WTC11 (cell line): Measurements from ENCODE around the gene CHKB. TPM values are rescaled to one million over a fixed set of nuclear protein-coding genes. Genes with fewer than 3 reads are reported as not detected.

ENCODE experiments used
- ATAC-seq: fragments of 200-7000 bp; cut with Tn5 transposase; 2 replicates; pipeline ENCODE4 v1.10.0; 2021; ENCODE audit warnings: mild to moderate bottlenecking, moderate library complexity
- CTCF ChIA-PET: fragments of 300-600 bp; sonication (Branson Sonifier 250); formaldehyde crosslinking; loops from one replicate; lab custom pipeline; 2021; ENCODE audit warnings: antibody characterized with exemption; lab: Charles Lee
- POLR2A ChIA-PET: fragments of 350-600 bp; sonication (Branson Sonifier 250); formaldehyde crosslinking; loops from one replicate; lab custom pipeline; 2021; ENCODE audit warnings: antibody characterized with exemption; lab: Charles Lee
- DNase-seq: peaks from one replicate; pipeline ENCODE4 v3.0.0; 2021; ENCODE audit warnings: low spot score
- H3K27ac Mint-ChIP-seq: 2 replicates; pipeline ENCODE4 v1.8.0; 2021; ENCODE audit warnings: mixed read lengths
- H3K27me3 Mint-ChIP-seq: 2 replicates; pipeline ENCODE4 v1.8.0; 2021; ENCODE audit warnings: low read depth, mild to moderate bottlenecking, moderate library complexity, mixed read lengths
- H3K36me3 Mint-ChIP-seq: 2 replicates; pipeline ENCODE4 v1.8.0; 2021; ENCODE audit warnings: mixed read lengths
- H3K4me1 Mint-ChIP-seq: 2 replicates; pipeline ENCODE4 v1.8.0; 2022; ENCODE audit warnings: mixed read lengths
- H3K4me3 Mint-ChIP-seq: 2 replicates; pipeline ENCODE4 v1.8.0; 2021; ENCODE audit warnings: mild to moderate bottlenecking, moderate library complexity, mixed read lengths
- H3K9me3 Mint-ChIP-seq: 2 replicates; pipeline ENCODE4 v1.8.0; 2021; ENCODE audit warnings: mixed read lengths
- CTCF ChIP-seq: fragments of 200-600 bp; IDR thresholded peaks from 2 replicates; pipeline ENCODE4 v1.8.0; 2022; ENCODE audit warnings: antibody characterized with exemption
- EMX1 ChIP-seq: fragments of 250-450 bp; sonication (Bioruptor Pico); IDR thresholded peaks from 2 replicates; pipeline ENCODE4 v1.8.0; 2021; ENCODE audit warnings: mild to moderate bottlenecking
- FOXP1 ChIP-seq: sonication (generic); formaldehyde crosslinking; IDR thresholded peaks from 2 replicates; pipeline ENCODE4 v1.8.0; 2022; ENCODE audit warnings: missing genetic modification reagents, mild to moderate bottlenecking, moderate library complexity, borderline replicate concordance
- GTF2I ChIP-seq: fragments of 250-450 bp; sonication (Bioruptor Pico); conservative IDR thresholded peaks from 2 replicates; pipeline ENCODE4 v1.4.0; 2021; ENCODE audit warnings: mild to moderate bottlenecking
- JAZF1 ChIP-seq: fragments of 250-450 bp; sonication (Bioruptor Pico); IDR thresholded peaks from 2 replicates; pipeline ENCODE4 v1.9.0; 2021; ENCODE audit warnings: moderate library complexity, mild to moderate bottlenecking, inconsistent platforms
- MYBL2 ChIP-seq: sonication (generic); formaldehyde crosslinking; IDR thresholded peaks from 2 replicates; pipeline ENCODE4 v1.8.1; 2023; ENCODE audit warnings: mild to moderate bottlenecking, moderate library complexity, missing genetic modification reagents
- NFE2L1 ChIP-seq: sonication (generic); formaldehyde crosslinking; IDR thresholded peaks from 2 replicates; pipeline ENCODE4 v1.8.1; 2023; ENCODE audit warnings: missing genetic modification reagents
- RELA ChIP-seq: sonication (generic); formaldehyde crosslinking; IDR thresholded peaks from 2 replicates; pipeline ENCODE4 v1.8.1; 2022; ENCODE audit warnings: missing genetic modification reagents, mild to moderate bottlenecking, borderline replicate concordance
- SOX15 ChIP-seq: fragments of 250-450 bp; sonication (Bioruptor Pico); IDR thresholded peaks from 2 replicates; pipeline ENCODE4 v1.9.0; 2021; ENCODE audit warnings: mild to moderate bottlenecking
- STAT6 ChIP-seq: sonication (generic); formaldehyde crosslinking; conservative IDR thresholded peaks from 2 replicates; pipeline ENCODE4 v1.8.1; 2023; ENCODE audit warnings: mild to moderate bottlenecking, low read depth, missing genetic modification reagents, moderate library complexity
- TEAD4 ChIP-seq: sonication (generic); formaldehyde crosslinking; IDR thresholded peaks from 2 replicates; pipeline ENCODE4 v1.8.0; 2022; ENCODE audit warnings: mild to moderate bottlenecking, missing genetic modification reagents
- ZBTB21 ChIP-seq: sonication (generic); formaldehyde crosslinking; IDR thresholded peaks from 2 replicates; pipeline ENCODE4 v1.8.1; 2023; ENCODE audit warnings: mild to moderate bottlenecking, missing genetic modification reagents, borderline replicate concordance
- ZNF219 ChIP-seq: sonication (generic); formaldehyde crosslinking; IDR thresholded peaks from 2 replicates; pipeline ENCODE4 v1.8.0; 2023; ENCODE audit warnings: missing genetic modification reagents, mild to moderate bottlenecking, borderline replicate concordance
- ZNF396 ChIP-seq: fragments of 250-450 bp; sonication (Bioruptor Pico); IDR thresholded peaks from 2 replicates; pipeline ENCODE4 v1.8.0; 2021; ENCODE audit warnings: mild to moderate bottlenecking, moderate library complexity, borderline replicate concordance
- total RNA-seq: library from RNA; stranded (reverse); gene quantifications from 3 replicates; pipeline ENCODE4 v1.2.3, GENCODE V29; 2021
- TF ChIP-seq, protein P1 (sequence below): sonication (generic); formaldehyde crosslinking; IDR thresholded peaks from 2 replicates; pipeline ENCODE4 v1.8.1; 2022; ENCODE audit warnings: mild to moderate bottlenecking, missing genetic modification reagents, moderate library complexity, borderline replicate concordance
- TF ChIP-seq, protein P2 (sequence below): sonication (generic); formaldehyde crosslinking; IDR thresholded peaks from 2 replicates; pipeline ENCODE4 v1.8.1; 2022; ENCODE audit warnings: mild to moderate bottlenecking, moderate library complexity, missing genetic modification reagents
- TF ChIP-seq, protein P3 (sequence below): sonication (generic); formaldehyde crosslinking; IDR thresholded peaks from 2 replicates; pipeline ENCODE4 v1.8.0; 2022; ENCODE audit warnings: mild to moderate bottlenecking, missing genetic modification reagents

CHKB gene
- total RNA-seq, 1 experiment from 2014 or later, result 75.4 TPM

DNA sequence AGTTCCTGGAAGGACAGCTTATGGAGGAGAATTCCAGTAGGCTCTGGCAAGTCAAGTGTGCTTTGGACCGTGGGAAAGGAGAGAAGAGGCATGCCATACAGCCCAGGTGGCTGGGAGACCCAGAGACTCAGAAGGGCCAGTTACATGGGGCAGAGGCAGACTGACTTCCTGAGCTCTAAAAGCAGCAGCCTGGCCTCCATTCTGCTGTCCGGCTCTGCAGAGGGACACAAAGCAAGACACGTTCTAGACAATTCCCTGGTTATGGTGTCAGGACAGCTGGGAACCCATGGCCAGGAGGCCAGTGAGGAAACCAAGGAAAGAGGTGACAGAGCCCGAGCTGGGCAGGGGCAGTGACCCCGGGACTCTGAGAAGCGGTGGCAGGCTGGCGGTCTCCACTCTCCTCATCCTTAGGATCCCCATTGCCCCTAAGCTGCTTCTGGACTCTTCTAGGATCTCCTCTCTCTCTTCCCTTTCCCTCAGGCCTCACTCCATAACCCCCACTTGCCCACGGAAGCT, 7.2 kb downstream of the CHKB start:
- CTCF ChIA-PET, result interaction anchor here (0.8 to 5.0 kb wide), 14 partner anchors 9 to 124 kb away, joined by 3 to 25 read pairs (median 4); partner anchors contain the start of genes SCO2 and SYCE3
- H3K27me3 Mint-ChIP-seq, result no peaks in the 10 kb centered on the region
- DNase-seq, result no peak
- H3K4me3 Mint-ChIP-seq, result no peak overlapping the region
- H3K4me1 Mint-ChIP-seq, result no peaks in the 10 kb centered on the region
- POLR2A ChIA-PET, result no interaction called here
- ATAC-seq, result no peak
- peaks cover 22% of the 10 kb centered on the region for H3K36me3 Mint-ChIP-seq
- TF ChIP-seq RELA (CRISPR knock-in tag) (no peak), ZNF219 (CRISPR knock-in tag) (no peak), FOXP1 (CRISPR knock-in tag) (no peak), NFE2L1 (CRISPR knock-in tag) (no peak), STAT6 (CRISPR knock-in tag) (no peak), ZNF396 (CRISPR knock-in tag) (no peak), JAZF1 (no peak), EMX1 (no peak), SOX15 (no peak), MYBL2 (CRISPR knock-in tag) (no peak), CTCF (no peak)
- TF ChIP-seq, protein P1, sequence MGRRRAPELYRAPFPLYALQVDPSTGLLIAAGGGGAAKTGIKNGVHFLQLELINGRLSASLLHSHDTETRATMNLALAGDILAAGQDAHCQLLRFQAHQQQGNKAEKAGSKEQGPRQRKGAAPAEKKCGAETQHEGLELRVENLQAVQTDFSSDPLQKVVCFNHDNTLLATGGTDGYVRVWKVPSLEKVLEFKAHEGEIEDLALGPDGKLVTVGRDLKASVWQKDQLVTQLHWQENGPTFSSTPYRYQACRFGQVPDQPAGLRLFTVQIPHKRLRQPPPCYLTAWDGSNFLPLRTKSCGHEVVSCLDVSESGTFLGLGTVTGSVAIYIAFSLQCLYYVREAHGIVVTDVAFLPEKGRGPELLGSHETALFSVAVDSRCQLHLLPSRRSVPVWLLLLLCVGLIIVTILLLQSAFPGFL (CRISPR knock-in tag), result no peak
- TF ChIP-seq, protein P2, sequence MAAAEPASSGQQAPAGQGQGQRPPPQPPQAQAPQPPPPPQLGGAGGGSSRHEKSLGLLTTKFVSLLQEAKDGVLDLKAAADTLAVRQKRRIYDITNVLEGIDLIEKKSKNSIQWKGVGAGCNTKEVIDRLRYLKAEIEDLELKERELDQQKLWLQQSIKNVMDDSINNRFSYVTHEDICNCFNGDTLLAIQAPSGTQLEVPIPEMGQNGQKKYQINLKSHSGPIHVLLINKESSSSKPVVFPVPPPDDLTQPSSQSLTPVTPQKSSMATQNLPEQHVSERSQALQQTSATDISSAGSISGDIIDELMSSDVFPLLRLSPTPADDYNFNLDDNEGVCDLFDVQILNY (CRISPR knock-in tag), result no peak
- TF ChIP-seq, protein P3, sequence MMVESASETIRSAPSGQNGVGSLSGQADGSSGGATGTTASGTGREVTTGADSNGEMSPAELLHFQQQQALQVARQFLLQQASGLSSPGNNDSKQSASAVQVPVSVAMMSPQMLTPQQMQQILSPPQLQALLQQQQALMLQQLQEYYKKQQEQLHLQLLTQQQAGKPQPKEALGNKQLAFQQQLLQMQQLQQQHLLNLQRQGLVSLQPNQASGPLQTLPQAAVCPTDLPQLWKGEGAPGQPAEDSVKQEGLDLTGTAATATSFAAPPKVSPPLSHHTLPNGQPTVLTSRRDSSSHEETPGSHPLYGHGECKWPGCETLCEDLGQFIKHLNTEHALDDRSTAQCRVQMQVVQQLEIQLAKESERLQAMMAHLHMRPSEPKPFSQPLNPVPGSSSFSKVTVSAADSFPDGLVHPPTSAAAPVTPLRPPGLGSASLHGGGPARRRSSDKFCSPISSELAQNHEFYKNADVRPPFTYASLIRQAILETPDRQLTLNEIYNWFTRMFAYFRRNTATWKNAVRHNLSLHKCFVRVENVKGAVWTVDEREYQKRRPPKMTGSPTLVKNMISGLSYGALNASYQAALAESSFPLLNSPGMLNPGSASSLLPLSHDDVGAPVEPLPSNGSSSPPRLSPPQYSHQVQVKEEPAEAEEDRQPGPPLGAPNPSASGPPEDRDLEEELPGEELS, result no peak
- H3K27ac Mint-ChIP-seq, result no peak overlapping the region
- H3K9me3 Mint-ChIP-seq, result no peaks in the 10 kb centered on the region

DNA sequence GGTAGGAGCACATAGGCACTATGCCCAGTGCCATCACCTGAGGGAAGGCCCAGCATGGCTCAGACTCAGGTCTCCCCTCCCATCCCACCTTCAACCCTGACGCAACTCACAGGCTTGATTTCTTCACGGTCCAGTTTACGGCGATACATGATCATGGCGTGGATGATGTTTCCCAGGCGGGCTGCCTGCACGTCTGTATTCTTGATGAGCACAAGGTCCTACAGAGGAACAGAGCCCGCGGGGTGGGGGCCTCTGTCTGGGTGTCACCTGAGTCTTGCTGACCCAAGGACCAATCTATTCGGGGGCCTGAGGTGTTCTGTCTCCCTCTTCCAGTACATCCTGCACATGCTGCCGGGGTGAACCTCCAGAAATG, 8.3 kb downstream of the CHKB start:
- no peak for TF ChIP-seq GTF2I
- TF ChIP-seq ZBTB21 (CRISPR knock-in tag), result no peak
- no peak for TF ChIP-seq NFE2L1 (CRISPR knock-in tag)
- TF ChIP-seq TEAD4 (CRISPR knock-in tag), result no peak
- TF ChIP-seq SOX15, result no peak
- ChIA-PET CTCF (interaction anchor here (1.1 to 5.0 kb wide), 4 partner anchors 11 to 52 kb away, joined by 3 to 25 read pairs (median 6); partner anchors contain the start of genes SCO2 and SYCE3), POLR2A (no interaction called here)
- Mint-ChIP-seq H3K4me3 (no peak overlapping the region), H3K36me3 (peaks cover 24% of the 10 kb centered on the region), H3K4me1 (no peaks in the 10 kb centered on the region), H3K27me3 (no peaks in the 10 kb centered on the region), H3K27ac (no peak overlapping the region), H3K9me3 (no peaks in the 10 kb centered on the region)
- DNase-seq, result no peak
- no peak for ATAC-seq
